Heart left ventricle (tissue), 13 donors: ENCODE results near the gene C2orf76.

Source experiments
- CTCF ChIP-seq, 12 donors: fragments of 200-600 bp; sonication (generic) in 4 of 12; IDR thresholded peaks; one replicate each; pipeline versions ENCODE4 v1.5.0 to v1.8.0; 2018 to 2022; ENCODE audit warnings: antibody characterized with exemption in 12 of 12, mild to moderate bottlenecking in 5 of 12
- POLR2A ChIP-seq, 2 donors: fragments of 450-650 bp; IDR thresholded peaks; one replicate each; pipeline ENCODE4 v1.6.1; 2017; ENCODE audit warnings: antibody characterized with exemption in 2 of 2, mild to moderate bottlenecking in 2 of 2, moderate library complexity in 2 of 2
- donor health status: ischemic (EF 13 %, LVEDD 7.1; RV severe dilation, severe dysfunction).
- donor health status: DM: no; HTN: yes; CAD: no.
- donor health status: DM: no; HTN: no; CAD: no.
- donor health status: ischemic (EF 25% LVEDD 6.9; RV normal size, moderate dysfunction).
- donor health status: ischemic (EF 25% LVEDD 5.7; RV mildly dilated, moderate dysfunction).
- donor health status: ischemic (EF 35%, LVEDD 5.7; RV mildly dilated, moderate dysfunction).
- donor health status: nonischemic (EF 11% LVEDD 7.7; RV severe dilation, severe dysfunction).
- donor health status: DM: yes; HTN: yes; CAD: no.
- donor health status: PGD.
- donor health status: ischemic (EF 29% LVEDD 5.4; RV normal size, mild dysfunction).
- donor health status: nonischemic (EF 23%, LVEDD 6.1; RV moderate dilation, normal function).

- TF ChIP-seq CTCF (IDR thresholded peaks at IDR 0.05) (no peak), POLR2A (IDR thresholded peaks at IDR 0.05) (no peak)
Measured at GRCh38 chr2:119304847-119305246, 61.8 kb downstream of the C2orf76 start.
